CD4-positive, alpha-beta T cell treated with Interleukin-15 for 4 hours (primary cell): ENCODE measurements around the gene SAMD1.

Experiments
- DNase-seq: peaks from one replicate; pipeline ENCODE4 v3.0.0-alpha.2; 2020; ENCODE audit warnings: low spot score

The SAMD1 gene

DNA sequence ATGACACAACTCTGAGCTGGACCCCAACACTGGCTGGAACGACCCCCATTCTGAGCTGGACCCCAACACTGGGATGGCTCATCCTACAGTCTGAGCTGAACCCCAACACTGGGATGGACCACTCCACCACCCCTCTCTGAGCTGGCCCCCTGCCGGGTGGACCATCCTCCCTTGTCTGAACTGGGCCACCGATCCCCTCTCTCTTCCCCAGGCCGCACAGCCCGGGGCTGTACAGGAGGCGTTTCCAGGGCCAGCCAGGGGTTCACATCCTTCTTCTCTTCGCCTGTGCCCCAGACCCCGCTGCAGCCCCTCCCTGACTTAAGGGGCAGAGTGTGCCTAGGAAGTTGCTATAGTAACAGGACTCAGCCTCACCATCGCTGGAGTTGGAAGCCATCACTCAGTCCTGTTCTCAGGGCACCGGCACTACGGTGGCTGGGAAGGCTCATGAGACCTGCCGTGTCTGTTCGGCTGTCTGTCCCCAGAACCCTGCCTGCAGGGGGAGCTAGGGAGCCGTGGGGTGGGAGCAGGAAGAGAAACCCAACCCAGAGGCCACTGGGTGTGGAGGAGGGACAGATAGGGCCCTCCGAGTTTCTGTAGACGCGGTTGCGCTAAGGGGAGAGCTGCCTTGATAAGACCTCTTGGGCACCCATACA, 23.3 kb upstream of the SAMD1 start:
- DNase-seq: peak; percentile 26

DNA sequence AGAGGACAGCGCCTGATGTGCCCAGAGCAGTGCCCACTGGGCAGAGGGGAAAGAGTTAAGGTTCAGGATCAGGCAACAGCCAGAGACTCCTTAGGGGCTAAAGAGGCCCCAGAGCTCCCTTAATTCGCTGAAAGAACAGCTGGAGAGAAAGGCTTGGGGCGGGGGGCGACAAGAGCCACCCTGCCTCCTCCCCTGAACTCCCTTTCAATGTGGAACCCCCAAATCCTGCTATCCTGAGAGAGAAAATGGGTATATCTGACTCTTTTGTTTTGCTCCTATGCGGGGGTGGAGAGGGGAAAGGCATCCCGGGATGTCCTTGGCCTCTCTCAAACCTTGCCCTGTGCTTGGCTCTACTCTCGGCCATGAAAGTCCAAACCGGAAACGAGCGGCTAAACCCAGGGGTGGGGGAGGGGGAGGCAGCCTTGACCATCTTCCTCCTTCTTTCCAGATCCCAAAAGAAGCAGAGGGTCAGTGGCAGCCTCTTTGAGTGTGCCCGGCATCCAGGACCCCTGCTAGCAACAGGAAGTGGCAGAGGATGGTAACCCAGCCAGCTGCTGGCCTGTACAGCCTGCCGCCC, 22.3 kb upstream of the SAMD1 start:
- no peak for DNase-seq

DNA sequence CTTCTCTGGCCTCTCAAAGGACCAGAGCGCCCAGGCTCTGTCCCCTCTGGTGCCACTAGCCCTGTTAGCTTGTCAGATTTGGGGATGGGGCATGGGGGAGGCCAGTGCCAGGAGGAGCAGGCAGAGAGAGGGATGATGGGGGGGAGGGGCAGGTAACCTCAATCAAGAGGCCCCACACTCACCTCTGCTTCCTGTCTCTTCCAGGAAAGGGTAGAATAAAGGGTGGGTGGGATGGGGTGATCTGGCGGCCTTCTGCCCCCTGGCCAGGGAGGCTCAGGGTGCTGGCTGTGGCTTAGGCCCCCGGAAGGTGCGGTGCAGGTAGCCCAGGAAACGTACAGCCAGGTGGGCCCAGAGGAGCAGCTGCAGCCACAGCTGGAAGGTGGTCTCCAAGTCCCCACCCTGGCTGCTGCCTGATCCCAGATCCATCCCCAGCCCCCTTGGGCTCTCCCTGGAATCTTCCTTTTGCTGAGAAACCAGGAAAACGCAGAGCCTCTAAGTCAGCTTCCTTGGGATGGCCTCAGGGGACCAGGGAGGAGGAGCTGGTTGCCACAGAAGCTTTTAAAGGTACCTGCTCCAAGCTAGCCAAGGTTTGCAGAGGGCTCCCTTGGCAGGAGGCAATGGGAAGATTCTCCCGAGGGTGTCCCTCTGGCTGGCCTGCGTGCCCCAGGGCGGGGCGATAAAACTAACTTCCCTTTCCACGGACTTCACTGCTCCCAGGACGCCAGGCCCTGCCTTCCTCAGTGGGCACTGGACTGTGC, 21.7 kb upstream of the SAMD1 start:
- no peak for DNase-seq

DNA sequence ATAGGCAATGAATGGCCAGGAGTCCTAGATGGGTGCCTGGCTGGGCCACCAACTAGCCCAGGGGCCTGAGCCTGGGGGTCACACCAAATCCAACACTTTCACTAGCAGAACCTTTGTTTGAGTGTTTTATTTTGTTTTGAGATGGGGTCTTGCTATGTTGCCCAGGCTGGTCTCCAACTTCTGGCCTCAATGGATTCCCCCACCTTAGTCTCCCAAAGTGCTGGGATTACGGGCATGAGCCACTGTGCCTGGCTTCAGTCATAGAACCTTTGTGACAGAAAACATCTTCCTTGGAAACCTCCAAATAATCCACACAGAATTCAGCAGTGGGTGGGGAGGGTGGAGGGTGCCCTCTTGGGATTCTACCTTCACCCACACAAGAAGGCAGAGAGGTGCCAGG, 20.9 kb upstream of the SAMD1 start:
- DNase-seq: no peak

DNA sequence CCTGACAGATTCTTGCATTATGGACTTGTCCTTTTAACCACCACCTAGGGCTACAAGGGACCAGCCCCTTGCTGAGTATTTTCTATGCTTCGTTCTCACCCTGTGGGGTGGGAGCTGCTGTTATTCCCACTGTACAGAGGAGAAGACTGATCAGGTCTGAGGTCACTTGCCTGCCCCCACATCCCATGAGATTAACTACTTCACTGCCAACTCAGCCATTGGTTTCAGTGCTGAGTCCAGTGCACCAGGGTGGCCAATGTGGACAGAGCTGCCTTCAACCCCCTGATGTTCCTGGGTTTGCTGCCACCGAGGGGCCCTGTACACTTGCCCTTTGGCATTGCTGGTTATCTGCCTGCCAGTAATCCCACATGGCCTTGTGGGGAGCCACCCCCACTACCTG, 20.1 kb upstream of the SAMD1 start:
- no peak for DNase-seq

DNA sequence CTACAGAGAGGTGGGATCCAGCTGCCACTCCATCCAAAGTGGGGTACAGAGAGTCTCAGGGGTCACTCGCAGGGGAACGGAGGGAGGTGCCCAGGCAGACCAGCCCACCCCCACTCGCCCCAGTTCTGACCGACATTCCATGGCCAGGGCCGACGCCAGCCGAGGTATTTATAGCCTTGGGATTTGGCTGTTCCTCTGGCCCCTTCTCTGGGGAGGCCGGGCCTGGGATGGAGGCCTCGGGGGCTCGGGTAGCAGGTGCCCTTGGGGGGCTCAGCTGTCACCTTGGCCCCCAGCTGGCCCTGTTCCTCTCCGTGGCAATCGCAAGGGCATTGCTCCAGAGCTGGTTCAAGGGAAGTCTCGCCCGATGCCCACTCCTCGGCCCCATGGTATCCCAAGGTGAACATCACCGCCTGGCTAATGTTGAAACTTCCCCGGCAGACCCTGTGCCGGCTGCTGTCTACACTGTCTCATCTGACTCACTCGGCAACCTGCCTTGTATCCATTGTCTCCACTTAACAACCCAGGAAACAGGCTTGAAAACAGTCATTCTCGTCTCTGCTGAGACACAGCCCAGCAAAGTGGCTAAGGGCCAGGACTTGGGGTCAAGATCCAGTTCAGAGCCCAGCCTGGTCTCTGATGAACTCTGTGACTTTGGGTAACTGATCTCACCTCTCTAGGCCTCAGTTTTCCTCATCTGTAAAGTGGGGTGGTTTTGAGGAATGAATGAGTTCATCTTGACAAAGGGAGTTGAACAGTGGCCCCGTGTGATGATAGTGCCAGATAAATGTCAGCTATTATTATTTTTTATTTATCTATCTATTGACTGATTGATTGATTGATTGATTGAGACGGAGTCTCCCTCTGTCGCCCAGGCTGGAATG, 17.3 kb upstream of the SAMD1 start:
- DNase-seq: no peak

DNA sequence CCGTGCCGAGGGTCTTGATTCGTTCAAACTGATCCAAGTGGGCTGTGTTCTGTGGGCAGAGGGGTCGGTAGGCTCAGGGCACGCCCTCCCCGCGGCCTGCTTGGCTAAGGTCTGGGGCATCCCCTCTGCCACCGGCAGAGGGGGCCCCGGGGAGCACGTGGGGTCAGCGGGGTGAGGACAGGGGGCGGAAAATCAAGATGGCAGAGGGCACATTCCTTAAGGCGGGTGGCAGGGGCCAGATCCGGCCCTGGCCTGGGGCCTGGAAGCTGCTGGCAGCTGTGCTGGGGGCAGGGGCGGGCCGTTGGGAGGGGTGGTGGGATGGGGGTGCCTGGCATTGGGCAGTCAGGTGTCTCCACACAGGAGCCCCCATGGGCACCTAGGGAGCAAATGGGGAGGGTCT, 16.3 kb upstream of the SAMD1 start:
- no peak for DNase-seq

DNA sequence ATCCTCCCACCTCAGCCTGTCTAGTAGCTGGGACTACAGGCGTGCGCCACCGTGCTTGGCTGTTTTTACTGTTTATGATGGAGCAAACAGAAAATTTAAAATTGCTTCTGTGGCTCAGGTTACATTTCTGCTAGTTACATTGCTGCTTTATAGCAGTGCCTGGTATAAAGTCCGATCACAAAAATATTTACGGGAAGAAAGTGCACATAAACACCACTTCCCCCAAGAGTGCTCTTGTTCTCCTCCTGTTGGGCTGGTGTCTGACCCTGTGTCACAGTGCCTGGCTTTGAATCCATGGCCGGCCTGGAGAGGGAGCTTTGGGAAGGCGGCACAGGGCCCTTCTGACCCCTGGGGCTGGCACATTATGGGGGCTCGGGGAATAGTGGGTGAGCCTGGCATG, 15.1 kb upstream of the SAMD1 start:
- no peak for DNase-seq

DNA sequence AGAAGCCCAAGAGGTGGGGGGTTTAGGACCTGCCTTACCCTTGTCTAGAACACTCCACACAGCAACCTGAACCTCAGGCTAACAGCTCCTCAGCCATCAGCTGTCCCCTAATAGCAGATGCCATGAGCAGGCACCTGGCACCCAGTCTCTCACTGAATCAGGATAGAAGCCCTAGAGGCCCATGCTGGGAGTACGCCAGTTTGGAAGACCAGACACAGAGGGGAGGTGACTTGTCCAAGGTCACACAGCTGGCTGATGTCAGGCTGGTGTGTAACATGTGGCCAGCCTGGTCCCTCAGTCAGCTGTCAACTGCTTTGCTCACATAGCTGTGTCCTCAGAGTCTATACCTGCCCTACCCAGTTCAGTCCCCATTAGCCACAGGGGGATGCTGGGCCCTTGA, 12.8 kb upstream of the SAMD1 start:
- DNase-seq: no peak

DNA sequence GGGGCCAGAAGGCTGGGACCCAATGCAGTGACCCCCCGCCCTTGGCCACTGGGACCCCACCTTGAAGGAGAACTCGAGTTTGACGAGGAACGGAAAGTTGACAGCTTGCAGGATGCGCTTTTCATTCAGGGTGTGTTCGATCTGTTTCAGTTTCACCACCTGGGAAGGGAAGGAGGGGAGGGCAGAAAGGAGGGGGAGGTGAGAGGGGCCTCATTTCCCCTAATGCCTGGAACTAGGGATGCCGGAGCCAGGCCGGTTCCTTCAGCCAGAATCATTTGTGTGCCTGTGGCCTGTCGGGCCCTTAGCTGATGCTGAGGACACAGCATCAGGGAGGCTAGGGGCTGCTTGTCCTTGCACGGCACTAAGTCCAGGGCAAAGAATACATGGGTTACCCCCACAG, 12.2 kb upstream of the SAMD1 start:
- no peak for DNase-seq

DNA sequence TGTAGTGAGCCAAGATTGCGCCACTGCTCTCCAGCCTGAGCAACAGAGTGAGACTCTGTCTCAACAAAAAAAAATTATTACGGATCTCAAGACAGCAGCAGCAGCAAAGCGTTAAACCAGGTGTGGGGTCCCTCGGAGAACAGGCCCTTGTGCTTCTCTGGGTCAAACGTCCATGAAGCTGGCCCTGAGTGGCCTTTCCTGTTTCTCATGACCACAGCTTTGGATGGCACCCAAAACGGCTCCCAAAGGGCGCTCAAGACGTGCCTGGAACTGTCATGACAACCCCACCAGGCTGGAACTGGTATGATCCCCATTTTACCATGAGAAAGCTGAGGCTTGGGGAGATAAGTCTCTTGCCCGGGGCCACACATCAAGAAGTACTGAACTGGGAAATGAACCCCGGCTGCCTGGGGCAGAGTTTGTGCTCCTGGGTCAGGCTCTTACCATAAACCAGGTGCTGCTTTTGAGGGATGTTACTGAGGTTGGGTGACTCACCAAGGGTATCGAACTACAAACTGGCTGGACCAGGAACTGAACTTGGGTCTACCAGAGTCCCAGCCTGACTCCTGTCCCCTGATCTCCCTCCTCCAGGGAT, 11.6 kb upstream of the SAMD1 start:
- no peak for DNase-seq

DNA sequence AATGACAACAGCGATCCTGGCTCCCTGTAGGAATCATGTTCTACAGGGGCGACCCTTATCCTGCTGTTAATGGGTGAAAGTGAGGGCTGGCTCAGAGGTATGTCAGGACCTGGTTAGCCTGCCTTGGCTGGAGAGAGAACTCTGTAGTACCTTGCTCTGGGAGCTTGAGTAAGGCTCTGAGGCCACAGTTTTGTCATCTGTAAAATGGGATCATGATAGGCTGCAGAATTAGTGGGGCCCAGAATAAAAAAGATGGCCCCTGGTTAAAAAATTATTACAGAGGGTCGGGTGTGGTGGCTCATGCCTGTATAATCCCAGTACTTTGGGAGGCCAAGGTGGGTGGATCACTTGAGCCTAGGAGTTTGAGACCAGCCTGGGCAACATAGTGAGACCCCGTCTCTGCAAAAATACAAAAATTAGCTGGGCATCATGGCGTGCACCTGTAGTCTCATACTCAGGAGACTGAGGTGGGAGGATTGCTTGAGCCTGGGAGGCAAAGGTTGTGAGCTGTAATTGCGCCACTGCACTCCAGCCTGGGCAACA, 10.5 kb upstream of the SAMD1 start:
- DNase-seq: no peak

DNA sequence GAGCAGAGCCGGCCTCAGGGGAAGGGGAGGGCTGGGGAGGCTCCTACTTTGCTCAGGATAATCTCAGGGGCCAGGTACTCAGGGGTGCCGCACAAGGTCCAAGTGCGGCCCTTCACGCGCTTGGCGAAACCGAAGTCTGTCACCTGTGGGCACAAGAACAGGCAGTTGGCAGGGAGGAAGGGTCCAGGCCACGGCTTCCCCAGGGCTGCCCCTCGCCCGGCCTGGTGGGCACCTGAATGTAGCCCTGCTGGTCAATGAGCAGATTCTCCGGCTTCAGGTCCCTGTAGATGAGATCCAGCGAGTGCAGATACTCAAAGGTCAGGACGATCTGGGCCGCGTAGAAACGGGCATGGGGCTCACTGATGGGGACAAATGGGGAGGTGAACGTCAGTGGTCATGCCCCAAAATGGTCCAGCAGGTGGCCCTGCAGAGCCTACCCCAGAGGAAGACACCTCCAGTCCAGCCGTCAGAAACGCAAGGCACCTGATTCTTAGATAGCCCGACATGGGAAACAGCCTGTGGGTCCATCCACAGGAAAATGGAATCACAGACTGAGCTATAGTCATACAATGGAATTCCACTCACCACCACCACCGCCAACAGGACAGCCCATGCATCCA, 7.1 kb upstream of the SAMD1 start:
- no peak for DNase-seq

DNA sequence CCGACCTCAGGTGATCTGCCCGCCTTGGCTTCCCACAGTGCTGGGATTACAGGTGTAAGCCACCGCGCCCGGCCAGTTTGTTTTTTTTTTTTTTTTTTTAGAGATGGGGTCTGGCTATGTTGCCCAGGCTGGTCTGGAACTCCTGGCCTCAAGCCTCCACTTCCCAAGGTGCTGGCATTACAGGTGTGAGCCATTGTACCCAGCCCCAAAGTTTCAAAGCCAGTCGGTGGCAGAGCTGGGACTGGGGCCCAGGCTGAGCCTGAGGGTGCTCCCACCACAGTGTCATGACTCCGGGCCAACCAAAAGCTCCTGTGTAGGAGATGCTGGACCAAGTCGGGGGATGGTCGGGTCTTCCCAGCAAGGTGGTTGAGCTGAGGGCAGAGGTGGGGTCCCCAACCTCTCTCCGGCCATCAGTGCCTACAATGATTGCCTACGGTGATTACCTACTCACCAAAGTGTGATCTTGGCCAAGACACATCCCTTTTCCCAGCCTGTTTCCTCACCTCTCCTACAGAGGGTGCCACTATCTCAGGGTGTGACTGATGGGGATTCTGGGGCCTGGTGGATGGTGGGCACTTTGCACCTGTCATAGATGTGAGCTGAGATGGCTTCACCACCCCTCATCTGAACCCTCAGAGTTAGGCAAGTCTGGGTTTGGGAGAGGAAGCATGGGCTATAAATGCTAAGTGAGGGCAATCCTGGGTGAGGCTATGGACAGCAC, 5.9 kb upstream of the SAMD1 start:
- DNase-seq: no peak

DNA sequence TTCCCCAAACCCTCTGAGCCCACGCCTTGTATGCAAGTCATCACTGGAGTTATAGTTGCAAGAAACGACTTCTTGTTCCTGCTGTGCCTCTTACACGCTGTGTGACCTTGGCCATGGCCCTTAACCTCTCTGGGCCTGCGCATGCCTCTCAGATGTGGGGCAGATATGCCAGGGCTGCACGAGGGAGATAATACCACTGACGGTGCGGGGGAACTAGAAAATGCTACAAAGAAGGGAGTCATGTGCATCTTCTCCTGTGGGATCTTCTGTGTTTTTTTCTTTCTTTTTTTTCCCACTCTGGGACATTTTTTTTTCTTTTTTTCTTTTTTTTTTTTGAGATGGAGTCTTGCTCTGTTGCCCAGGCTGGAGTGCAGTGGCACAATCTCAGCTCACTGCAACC, 4.3 kb upstream of the SAMD1 start:
- DNase-seq: no peak

DNA sequence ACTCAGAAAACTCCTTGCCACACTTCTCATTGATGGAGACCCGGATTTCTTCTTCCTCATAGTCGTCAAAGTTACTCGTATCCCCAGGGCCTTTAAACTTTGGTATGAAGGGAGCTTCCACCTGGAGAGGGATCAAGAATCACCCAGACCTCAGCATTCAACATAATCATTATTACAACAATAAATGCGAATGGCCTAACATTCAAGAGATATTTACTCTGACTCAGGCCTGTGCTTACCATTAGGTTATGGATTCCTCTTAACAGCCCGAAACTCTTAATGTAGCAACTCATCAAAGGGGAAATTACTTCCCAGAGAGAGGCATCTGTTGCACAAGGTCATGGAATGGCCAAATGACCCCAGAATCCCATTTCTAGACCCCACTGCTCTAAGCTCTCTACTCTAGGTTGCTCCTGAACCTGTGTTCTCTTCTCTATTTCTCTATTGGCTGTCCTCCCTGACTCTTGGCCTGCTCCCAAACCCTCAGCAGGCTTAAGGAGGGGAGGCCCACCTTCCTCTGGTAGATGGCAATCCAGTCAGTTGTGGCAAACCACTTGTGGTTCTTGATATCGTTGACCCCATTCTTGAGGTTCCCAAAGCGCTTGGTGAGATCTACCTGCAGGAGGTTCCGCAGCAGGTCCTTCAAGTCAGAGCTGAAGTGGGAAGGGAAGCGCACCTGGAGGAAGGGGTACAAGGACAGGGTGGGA, 2.7 kb upstream of the SAMD1 start:
- DNase-seq: no peak

DNA sequence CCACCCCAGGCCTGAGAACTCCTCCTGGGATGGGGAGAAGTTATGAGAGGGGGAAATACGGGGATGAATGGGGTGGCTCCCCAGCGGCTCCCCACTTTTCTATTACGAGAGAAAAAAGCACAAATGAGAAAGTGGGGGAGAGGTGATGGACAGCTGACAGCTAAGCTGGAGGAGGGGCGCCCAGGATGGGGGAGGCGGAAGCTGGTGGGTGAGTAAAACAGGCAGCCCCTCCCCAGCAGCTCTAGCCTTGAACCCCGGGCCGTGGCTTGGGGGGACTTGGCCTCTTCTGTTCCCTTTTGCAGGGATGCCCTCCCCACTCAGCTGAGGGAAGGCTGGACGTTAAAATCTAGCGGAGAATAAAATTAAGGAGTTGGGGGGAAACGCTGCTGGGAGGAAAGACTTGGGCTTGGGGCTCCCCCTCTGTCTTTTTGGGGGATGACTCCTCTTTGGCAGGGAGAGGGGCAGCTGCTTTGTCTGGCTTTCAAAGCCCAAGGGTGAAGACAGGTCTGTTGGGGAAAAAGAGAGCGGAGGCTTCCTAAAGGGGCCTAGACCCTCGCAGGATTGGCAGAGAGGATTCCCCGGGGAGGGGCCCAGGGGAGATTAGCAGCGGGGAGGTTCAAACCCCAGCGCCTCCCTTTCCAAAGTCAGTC, 1.4 kb upstream of the SAMD1 start:
- DNase-seq: no peak

DNA sequence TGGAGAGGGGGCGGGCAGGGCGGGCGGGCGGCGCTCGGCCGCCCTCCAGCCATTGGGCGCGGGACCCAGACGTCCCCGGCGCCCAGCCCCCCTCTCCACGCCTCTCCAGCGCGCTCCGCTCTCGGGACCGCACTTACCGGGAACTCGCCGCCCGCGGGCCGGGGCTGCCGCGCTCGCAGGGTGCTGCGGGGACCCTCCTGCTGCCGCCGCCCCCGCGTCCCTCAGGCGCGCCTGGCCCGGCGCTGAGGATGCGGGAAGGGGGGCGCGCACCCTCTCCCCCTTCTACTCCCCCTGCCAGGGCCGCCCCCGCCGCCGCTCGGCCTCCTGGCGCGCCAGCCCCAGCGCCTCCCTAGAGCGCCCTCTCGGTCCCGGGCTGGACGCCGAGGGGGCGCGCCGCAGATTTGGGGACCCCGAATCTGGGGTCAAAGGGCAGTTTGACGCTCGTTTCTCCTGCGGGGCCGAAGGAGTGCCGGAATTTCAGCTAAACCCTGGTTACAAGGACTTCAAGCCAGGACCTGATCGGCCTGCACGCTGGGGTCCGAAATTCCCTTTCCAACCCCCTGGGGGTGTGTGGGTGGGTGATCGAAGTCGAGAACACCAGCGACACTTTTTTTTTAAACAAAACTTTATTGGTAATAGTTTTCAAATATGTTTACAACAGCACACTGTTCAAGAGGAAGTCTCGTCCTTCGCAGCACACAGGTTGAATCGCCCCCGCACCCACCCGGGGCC, 696 bp upstream of the SAMD1 start:
- DNase-seq: peak; percentile 59
